Neural progenitor cell (in vitro differentiated cells): ENCODE data around the gene TRIP13. TPM values are rescaled to one million over a fixed set of nuclear protein-coding genes. Genes with fewer than 3 reads are reported as not detected.

Experiments
- DNase-seq: peaks from one replicate; pipeline ENCODE4 v3.0.0-alpha.2; 2016; ENCODE audit warnings: low spot score
- H2AFZ ChIP-seq: fragments of 200-600 bp; sonication (generic); replicated peaks from 2 replicates; pipeline ENCODE4 v1.6.1; 2016; ENCODE audit warnings: antibody characterized with exemption
- H3F3A ChIP-seq: fragments of 200-600 bp; sonication (generic); 2 replicates; pipeline ENCODE4 v1.6.1; 2016; ENCODE audit warnings: antibody characterized with exemption, low read depth
- H3K27ac ChIP-seq: fragments of 200-600 bp; sonication (generic); 2 replicates; pipeline ENCODE4 v1.5.1; 2016; ENCODE audit warnings: mild to moderate bottlenecking
- H3K27me3 ChIP-seq: fragments of 200-600 bp; sonication (generic); 2 replicates; pipeline ENCODE4 v1.6.1; 2016; ENCODE audit warnings: mild to moderate bottlenecking, moderate library complexity
- H3K36me3 ChIP-seq: fragments of 200-600 bp; sonication (generic); 2 replicates; pipeline ENCODE4 v1.5.1; 2016
- H3K4me1 ChIP-seq: fragments of 200-600 bp; sonication (generic); 2 replicates; pipeline ENCODE4 v1.6.1; 2016; ENCODE audit warnings: mixed run types
- H3K4me2 ChIP-seq: fragments of 200-600 bp; sonication (generic); 2 replicates; pipeline ENCODE4 v1.6.1; 2016
- H3K4me3 ChIP-seq: fragments of 200-600 bp; sonication (generic); 2 replicates; pipeline ENCODE4 v1.5.1; 2016
- H3K79me2 ChIP-seq: fragments of 200-600 bp; sonication (generic); 2 replicates; pipeline ENCODE4 v1.6.1; 2016; ENCODE audit warnings: low read depth
- H3K9ac ChIP-seq: fragments of 200-600 bp; sonication (generic); 2 replicates; pipeline ENCODE4 v1.6.1; 2016
- H3K9me3 ChIP-seq: fragments of 200-600 bp; sonication (generic); 2 replicates; pipeline ENCODE4 v1.5.1; 2016; ENCODE audit warnings: low read depth
- H4K20me1 ChIP-seq: fragments of 200-600 bp; sonication (generic); 2 replicates; pipeline ENCODE4 v1.6.1; 2016; ENCODE audit warnings: low read depth
- H3K27ac Mint-ChIP-seq: 3 replicates; pipeline ENCODE4 v1.8.0; 2021; ENCODE audit warnings: mixed read lengths
- H3K27me3 Mint-ChIP-seq: 2 replicates; pipeline ENCODE4 v1.8.0; 2022; ENCODE audit warnings: low read depth, mild to moderate bottlenecking, inconsistent platforms, moderate library complexity, mixed read lengths; ENCODE audit not compliant: insufficient read depth
- H3K36me3 Mint-ChIP-seq: 3 replicates; pipeline ENCODE4 v1.8.0; 2021; ENCODE audit warnings: mixed read lengths
- H3K4me1 Mint-ChIP-seq: 3 replicates; pipeline ENCODE4 v1.8.0; 2021; ENCODE audit warnings: mixed read lengths
- H3K4me3 Mint-ChIP-seq: 3 replicates; pipeline ENCODE4 v1.8.0; 2021; ENCODE audit warnings: mild to moderate bottlenecking, moderate library complexity, mixed read lengths
- H3K9me3 Mint-ChIP-seq: 3 replicates; pipeline ENCODE4 v1.8.0; 2020; ENCODE audit warnings: mixed read lengths
- CTCF ChIP-seq: fragments of 200-600 bp; sonication (generic); IDR thresholded peaks from 2 replicates; pipeline ENCODE4 v1.5.1; 2017; ENCODE audit warnings: antibody characterized with exemption, mild to moderate bottlenecking
- EZH2 ChIP-seq: fragments of 200-600 bp; sonication (generic); IDR thresholded peaks from 2 replicates; pipeline ENCODE4 v1.6.1; 2017; ENCODE audit warnings: antibody characterized with exemption, mild to moderate bottlenecking, moderate library complexity
- EZH2phosphoT487 ChIP-seq: fragments of 200-600 bp; sonication (generic); IDR thresholded peaks from 2 replicates; pipeline ENCODE4 v1.6.1; 2017; ENCODE audit warnings: antibody characterized with exemption
- total RNA-seq: library from RNA; depleted of rRNA; stranded (reverse); fragments of >200 nt; gene quantifications from 2 replicates; pipeline ENCODE4 v1.2.3, GENCODE V29; 2015; ENCODE audit warnings: low replicate concordance

Gene TRIP13
- total RNA-seq, 1 donor from 2014 or later: 32.3 TPM

- Histone ChIP-seq H3K27ac (no peak overlapping the region), H4K20me1 (no peaks in the 10 kb centered on the region), H3K4me1 (peaks cover 4% of the 10 kb centered on the region), H3K4me3 (no peak overlapping the region), H3F3A (no peaks in the 10 kb centered on the region), H2AFZ (no peak overlapping the region), H3K9ac (no peak overlapping the region), H3K79me2 (no peaks in the 10 kb centered on the region), H3K36me3 (no peaks in the 10 kb centered on the region), H3K27me3 (no peaks in the 10 kb centered on the region), H3K4me2 (no peak overlapping the region), H3K9me3 (no peaks in the 10 kb centered on the region)
- no peak for DNase-seq
- TF ChIP-seq EZH2phosphoT487 (no peak), EZH2 (no peak), CTCF (no peak)
- H3K9me3 Mint-ChIP-seq: no peaks in the 10 kb centered on the region
- peak overlapping the region; percentile 19 for H3K27ac Mint-ChIP-seq
- peaks cover 11% of the 10 kb centered on the region for H3K27me3 Mint-ChIP-seq
- H3K36me3 Mint-ChIP-seq: no peaks in the 10 kb centered on the region
- peaks cover 6% of the 10 kb centered on the region for H3K4me1 Mint-ChIP-seq
- H3K4me3 Mint-ChIP-seq: no peak overlapping the region
Measured at GRCh38 chr5:854966-855743, 37.5 kb upstream of the TRIP13 start.

GRCh38 chr5:855771-856530, 36.7 kb upstream of the TRIP13 start:
- Histone ChIP-seq H3K36me3 (no peaks in the 10 kb centered on the region), H3K79me2 (no peaks in the 10 kb centered on the region), H3K27me3 (no peaks in the 10 kb centered on the region), H2AFZ (no peak overlapping the region), H4K20me1 (no peaks in the 10 kb centered on the region), H3K27ac (no peak overlapping the region), H3F3A (no peaks in the 10 kb centered on the region), H3K9ac (no peak overlapping the region), H3K4me2 (no peak overlapping the region), H3K4me1 (peaks cover under 1% of the 10 kb centered on the region), H3K4me3 (no peak overlapping the region), H3K9me3 (no peaks in the 10 kb centered on the region)
- DNase-seq: no peak
- TF ChIP-seq CTCF: no peak
- Mint-ChIP-seq H3K27me3 (peaks cover 11% of the 10 kb centered on the region), H3K4me1 (peaks cover 4% of the 10 kb centered on the region), H3K4me3 (no peak overlapping the region), H3K9me3 (no peaks in the 10 kb centered on the region), H3K36me3 (no peaks in the 10 kb centered on the region), H3K27ac (no peak overlapping the region)

GRCh38 chr5:856531-857425, 35.9 kb upstream of the TRIP13 start:
- H3F3A ChIP-seq: no peaks in the 10 kb centered on the region
- H3K4me2 ChIP-seq: no peak overlapping the region
- H2AFZ ChIP-seq: no peak overlapping the region
- H3K36me3 ChIP-seq: no peaks in the 10 kb centered on the region
- H3K4me3 ChIP-seq: no peak overlapping the region
- Mint-ChIP-seq H3K4me1 (no peaks in the 10 kb centered on the region), H3K27me3 (peaks cover 12% of the 10 kb centered on the region), H3K36me3 (no peaks in the 10 kb centered on the region), H3K9me3 (no peaks in the 10 kb centered on the region), H3K4me3 (no peak overlapping the region), H3K27ac (no peak overlapping the region)
- H3K9ac ChIP-seq: no peak overlapping the region
- H3K27ac ChIP-seq: no peak overlapping the region
- no peak for DNase-seq
- H4K20me1 ChIP-seq: no peaks in the 10 kb centered on the region
- no peaks in the 10 kb centered on the region for H3K4me1 ChIP-seq
- TF ChIP-seq EZH2 (no peak), CTCF (no peak), EZH2phosphoT487 (no peak)
- no peaks in the 10 kb centered on the region for H3K79me2 ChIP-seq
- H3K27me3 ChIP-seq: no peaks in the 10 kb centered on the region
- H3K9me3 ChIP-seq: no peaks in the 10 kb centered on the region
